Hippocampal formation (tissue), 2 donors: ENCODE results near the gene PCBD2.
"Not testable (repeated sequence)": the region's sequence is repeated elsewhere in the genome, so short reads cannot be mapped to it uniquely, and the experiment has no call there.

Experiments used
- DNase-seq, 2 donors: peaks; one replicate each; lab custom pipeline; 2025; lab: John Stamatoyannopoulos, UW

Gene PCBD2

DNA sequence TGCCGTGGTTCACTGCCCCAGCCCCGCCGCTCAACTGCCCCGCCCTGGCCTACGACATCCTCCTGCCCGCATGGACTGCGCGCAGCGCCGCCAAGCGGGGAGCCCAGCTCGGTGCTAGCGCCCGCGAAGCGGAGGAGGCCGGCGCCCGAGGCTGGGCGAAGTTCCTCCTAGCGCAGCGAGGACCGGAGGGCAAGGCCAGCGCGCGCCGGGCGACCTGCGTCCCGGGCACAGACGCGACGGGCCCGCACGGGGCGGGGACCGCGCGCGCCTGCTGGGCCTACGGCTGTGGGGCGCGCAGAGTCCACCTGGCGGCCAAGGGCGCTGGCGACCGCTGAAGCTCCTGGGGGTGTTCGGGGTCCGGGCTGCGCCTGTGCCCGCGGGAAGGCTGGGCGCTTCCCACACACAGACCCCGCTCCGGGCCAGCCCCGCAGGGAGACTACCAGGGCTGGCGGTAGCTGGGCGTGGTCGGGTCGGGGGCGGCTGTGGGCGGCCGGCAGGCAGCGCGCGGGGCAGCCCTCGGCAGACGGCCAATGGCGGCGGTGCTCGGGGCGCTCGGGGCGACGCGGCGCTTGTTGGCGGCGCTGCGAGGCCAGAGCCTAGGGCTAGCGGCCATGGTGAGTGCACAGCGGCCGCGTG is at the start of gene PCBD2:
Gene PCBD2, plus strand, starts transcription at position 522 of the 636 bp plus-strand sequence. Its CDS starts 9 bp downstream, at position 531.
- peak; percentile 83 to 87 for DNase-seq

DNA sequence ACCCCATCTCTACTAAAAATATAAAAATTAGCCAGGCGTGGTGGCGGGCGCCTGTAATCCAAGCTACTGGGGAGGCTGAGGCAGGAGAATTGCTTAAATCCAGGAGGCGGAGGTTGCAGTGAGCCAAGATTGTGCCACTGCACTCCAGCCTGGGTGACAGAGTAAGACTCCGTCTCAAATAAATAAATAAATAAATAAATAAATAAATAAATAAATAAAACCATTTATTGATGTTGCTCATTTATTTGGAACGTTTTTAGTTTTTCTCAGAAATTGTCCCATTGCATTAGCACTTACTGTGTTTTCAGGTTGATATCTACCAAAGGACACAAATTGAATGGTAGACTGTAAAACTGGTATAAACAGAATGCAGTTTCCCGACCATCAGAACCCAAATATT is 48.5 kb upstream of the PCBD2 start:
- not testable (repeated sequence) for DNase-seq

GRCh38 chr5:134857401-134857800 is 47.5 kb upstream of the PCBD2 start:
- DNase-seq: no peak

GRCh38 chr5:134864707-134865106 is 40.2 kb upstream of the PCBD2 start:
- no peak for DNase-seq

GRCh38 chr5:134873494-134873893 is 31.4 kb upstream of the PCBD2 start:
- DNase-seq: no peak

- DNase-seq: peak; percentile 75 to 85
These were observed 30.7 kb upstream of the PCBD2 start, which contains the start of gene TXNDC15 for GRCh38 chr5:134873987-134874830. TXNDC15 (plus strand) TSS chr5:134874371; CDS start chr5:134874428, 57 bp downstream.

GRCh38 chr5:134874831-134875655 is 29.9 kb upstream of the PCBD2 start:
- peak; percentile 47 to 69 for DNase-seq

GRCh38 chr5:134877159-134877558 is 27.8 kb upstream of the PCBD2 start:
- DNase-seq: no peak

GRCh38 chr5:134878403-134878802 is 26.5 kb upstream of the PCBD2 start:
- DNase-seq: no peak

DNA sequence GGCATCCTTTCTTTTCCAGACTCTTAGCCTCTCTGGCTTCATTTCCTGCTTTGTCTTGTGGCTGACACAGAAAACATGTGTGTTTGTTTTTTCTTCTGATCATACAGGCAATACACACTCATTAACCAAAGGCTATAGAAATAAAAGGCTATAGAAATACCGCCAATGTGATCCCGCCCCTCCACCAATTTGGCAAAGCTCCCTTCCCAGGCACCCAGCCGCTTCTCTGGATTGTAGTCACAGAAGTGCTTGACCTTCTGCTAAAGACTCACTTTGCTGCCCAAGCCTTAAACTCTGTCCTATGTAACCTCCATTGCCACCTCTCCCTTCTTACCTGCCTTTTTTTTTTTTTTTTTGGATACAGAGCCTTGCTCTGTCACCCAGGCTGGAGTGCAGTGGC is 25.5 kb upstream of the PCBD2 start:
- DNase-seq: no peak

GRCh38 chr5:134880937-134881336 is 24.0 kb upstream of the PCBD2 start:
- DNase-seq: not testable (repeated sequence)

- DNase-seq: not testable (repeated sequence)
These were observed 23.2 kb upstream of the PCBD2 start for GRCh38 chr5:134881711-134882110.

DNA sequence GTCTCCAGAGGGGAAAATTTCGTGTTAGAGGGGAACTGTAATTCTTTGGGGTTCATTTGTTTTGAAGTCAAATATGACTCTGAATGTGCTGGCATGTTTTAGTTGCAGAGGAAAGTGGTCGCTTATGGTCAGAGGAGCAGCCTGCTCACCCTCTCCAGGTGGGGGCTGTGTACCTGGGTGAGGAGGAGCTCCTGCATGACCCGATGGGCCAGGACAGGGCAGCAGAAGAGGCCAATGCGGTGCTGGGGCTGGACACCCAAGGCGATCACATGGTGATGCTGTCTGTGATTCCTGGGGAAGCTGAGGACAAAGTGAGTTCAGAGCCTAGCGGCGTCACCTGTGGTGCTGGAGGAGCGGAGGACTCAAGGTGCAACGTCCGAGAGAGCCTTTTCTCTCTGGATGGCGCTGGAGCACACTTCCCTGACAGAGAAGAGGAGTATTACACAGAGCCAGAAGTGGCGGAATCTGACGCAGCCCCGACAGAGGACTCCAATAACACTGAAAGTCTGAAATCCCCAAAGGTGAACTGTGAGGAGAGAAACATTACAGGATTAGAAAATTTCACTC is 17.3 kb upstream of the PCBD2 start:
- no peak for DNase-seq

DNA sequence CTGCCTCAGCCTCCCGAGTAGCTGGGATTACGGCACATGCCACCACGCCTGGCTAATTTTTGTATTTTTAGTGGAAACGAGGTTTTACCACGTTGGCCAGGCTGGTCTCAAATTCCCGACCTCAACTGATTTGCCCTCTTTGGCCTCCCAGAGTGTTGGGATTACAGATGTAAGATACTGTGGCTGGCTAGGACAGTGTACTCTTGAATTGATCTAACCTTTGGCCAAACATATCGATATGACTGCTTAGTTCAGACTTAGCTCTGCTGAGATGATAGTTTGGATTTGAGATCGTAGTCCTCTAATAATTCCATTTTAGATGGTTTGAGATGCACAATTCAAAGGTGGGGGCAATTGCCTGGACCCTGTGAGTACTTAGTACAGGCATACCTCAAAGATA is 15.6 kb upstream of the PCBD2 start:
- DNase-seq: no peak

DNA sequence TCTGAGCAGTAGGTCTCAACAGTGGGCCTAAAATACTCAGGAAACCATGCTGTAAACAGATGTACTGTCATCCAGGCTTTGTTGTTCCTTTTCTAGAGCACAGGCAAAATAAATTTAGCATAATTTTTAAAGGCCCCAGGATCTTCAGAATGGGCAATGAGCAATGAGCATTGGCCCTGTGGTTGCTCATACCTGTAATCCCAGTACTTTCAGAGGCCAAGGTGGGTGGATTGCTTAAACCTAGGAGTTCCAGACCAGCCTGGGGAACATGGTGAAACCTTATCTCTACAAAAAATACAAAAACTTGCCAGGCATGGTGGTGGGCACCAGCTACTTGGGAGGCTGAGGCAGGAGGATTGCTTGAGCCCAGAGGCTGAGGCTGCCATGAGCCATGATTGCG is 13.5 kb upstream of the PCBD2 start:
- no peak for DNase-seq

- no peak for DNase-seq
These were observed 12.6 kb upstream of the PCBD2 start for GRCh38 chr5:134892282-134892681.

GRCh38 chr5:134892926-134893325 is 12.0 kb upstream of the PCBD2 start:
- no peak for DNase-seq

GRCh38 chr5:134893748-134894505 is 11.0 kb upstream of the PCBD2 start:
- DNase-seq: no peak

DNA sequence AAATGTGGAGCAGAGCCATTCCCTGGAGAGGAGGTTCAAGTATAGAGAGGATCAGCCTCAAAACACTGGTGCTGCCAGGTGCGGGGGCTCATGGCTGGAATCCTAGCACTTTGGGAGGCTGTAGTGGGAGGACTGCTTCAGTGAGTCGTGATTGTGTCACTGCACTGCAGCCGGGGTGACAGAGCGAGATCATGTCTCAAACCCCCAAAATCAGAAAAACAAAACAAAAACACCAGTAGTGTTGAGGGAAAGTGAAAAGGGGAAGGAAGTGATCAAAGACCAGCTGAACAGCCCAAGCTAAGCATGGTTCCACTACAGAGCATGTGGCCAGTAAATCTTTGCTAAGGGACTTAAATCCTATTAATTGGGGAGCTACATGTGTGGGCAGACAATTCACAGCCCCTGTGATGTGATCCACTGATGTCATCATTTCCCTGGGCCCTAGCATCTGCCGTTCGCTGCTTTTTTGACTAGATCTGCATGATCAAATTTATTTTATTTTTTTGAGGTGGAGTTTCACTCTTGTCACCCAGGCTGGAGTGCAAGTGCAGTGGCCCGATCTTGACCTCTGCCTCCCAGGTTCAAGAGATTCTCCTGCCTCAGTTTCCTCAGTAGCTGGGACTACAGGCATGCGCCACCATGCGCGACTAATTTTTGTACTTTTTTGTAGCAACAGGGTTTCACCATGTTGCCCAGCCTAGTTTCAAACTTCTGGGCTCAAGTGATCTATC is 2.7 kb upstream of the PCBD2 start:
- no peak for DNase-seq

GRCh38 chr5:134905246-134905996 is 490 bp downstream of the PCBD2 start:
- peak; percentile 48 to 80 for DNase-seq
